K562 (cell line): ENCODE data around the gene STMN3.

Experiments used
- MTA3 ChIP-seq: fragments of 450-650 bp; formaldehyde crosslinking; IDR thresholded peaks from 2 replicates; pipeline ENCODE4 v1.6.1; 2017; ENCODE audit warnings: mild to moderate bottlenecking, borderline replicate concordance
- MYC ChIP-seq, 2 experiments: fragments of 250-450 bp in 1 of 2; sonication (Bioruptor Pico) in 1 of 2; IDR thresholded peaks; 2 replicates each; pipeline versions ENCODE4 v1.5.1 to v1.6.1; 2012 to 2021; ENCODE audit warnings: low read depth in 2 of 2, borderline replicate concordance in 1 of 2, improper control_type of control experiment in 1 of 2, low read length in 1 of 2, mild to moderate bottlenecking in 1 of 2, moderate library complexity in 1 of 2
- MYNN ChIP-seq, 2 experiments: sonication (generic); formaldehyde crosslinking in 1 of 2; IDR thresholded peaks; 2 replicates each; pipeline versions ENCODE4 v1.5.0 to v1.6.1; 2016 to 2020; ENCODE audit warnings: antibody characterized with exemption in 1 of 2, missing genetic modification reagents in 1 of 2
- PHF8 ChIP-seq: fragments of 200-600 bp; sonication (generic); IDR thresholded peaks from 2 replicates; pipeline ENCODE4 v1.6.1; 2012; ENCODE audit warnings: mixed run types, mild to moderate bottlenecking, inconsistent platforms, low read length, moderate library complexity, borderline replicate concordance
- POLR2AphosphoS5 ChIP-seq: IDR thresholded peaks from 2 replicates; pipeline ENCODE4 v1.6.1; 2011; ENCODE audit warnings: mild to moderate bottlenecking, low read depth, low read length, moderate library complexity; ENCODE audit not compliant: control insufficient read depth, insufficient read depth
- RCOR1 ChIP-seq, 2 experiments: IDR thresholded peaks; 2 replicates each; pipeline ENCODE4 v1.6.1; 2012; ENCODE audit warnings: low read depth in 2 of 2, low read length in 2 of 2, borderline replicate concordance in 1 of 2, improper control_type of control experiment in 1 of 2
- YY1 ChIP-seq, 3 experiments: IDR thresholded peaks; 2 replicates each; pipeline ENCODE4 v1.6.1; 2011; ENCODE audit warnings: low read length in 2 of 3, mild to moderate bottlenecking in 2 of 3, moderate library complexity in 2 of 3, borderline replicate concordance in 1 of 3, control low read depth in 1 of 3, low read depth in 1 of 3; ENCODE audit not compliant: insufficient read depth in 3 of 3, insufficient replicate concordance in 2 of 3, control insufficient read depth in 1 of 3, insufficient read length in 1 of 3; ENCODE audit errors: extremely low read depth in 1 of 3
- ZFX ChIP-seq: sonication (generic); formaldehyde crosslinking; IDR thresholded peaks from 2 replicates; pipeline ENCODE4 v1.8.0; 2022; ENCODE audit warnings: mild to moderate bottlenecking, missing genetic modification reagents, moderate library complexity
- ZNF780A ChIP-seq: fragments of 250-450 bp; sonication (Bioruptor Pico); IDR thresholded peaks from 2 replicates; pipeline ENCODE4 v1.5.0; 2021; ENCODE audit warnings: mild to moderate bottlenecking

DNA sequence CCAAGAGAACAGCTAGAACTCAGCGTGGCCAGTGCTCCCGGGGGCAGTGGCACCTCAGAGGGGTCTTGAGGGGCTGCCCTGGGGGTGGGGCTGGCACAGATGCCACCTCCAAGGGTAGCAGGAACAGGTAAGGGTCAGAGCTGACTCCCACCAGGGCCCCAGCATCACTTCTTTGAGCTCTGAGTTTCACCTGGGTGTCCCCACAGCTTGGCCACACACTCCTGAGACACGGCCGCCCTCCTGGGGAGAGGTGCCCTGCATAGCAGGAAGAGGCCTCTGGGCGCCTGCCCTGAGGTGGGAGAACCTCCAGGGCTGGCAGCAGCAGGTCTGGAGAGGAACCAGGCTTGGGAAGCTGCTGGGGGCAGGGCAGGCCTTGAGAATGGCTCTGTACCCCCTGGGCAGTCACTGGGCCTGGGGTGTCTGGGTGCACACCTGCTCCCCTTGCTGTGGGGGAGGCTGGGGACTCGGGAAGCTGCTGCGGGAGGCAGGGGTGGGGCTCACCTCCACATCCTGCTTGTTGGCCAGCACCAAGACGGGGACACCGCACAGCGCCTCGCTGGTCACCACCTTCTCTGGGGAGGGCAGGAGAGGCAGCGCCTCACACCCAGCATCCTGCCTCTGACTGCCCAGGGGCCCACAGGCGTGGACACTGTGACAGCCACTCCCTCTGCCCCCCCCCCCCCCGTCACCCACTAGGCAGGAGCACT, 48.3 kb upstream of the STMN3 start:
- TF ChIP-seq RCOR1 (IDR thresholded peaks at IDR 0.05; ENCODE audit: borderline replicate concordance in 1 of 2, low read depth in 2 of 2, low read length in 2 of 2) (no peak), MTA3 (no peak), ZNF780A (CRISPR knock-in tag) (no peak), ZFX (no peak), PHF8 (no peak), MYNN (IDR thresholded peaks at IDR 0.05) (no peak), MYNN (CRISPR knock-in tag; IDR thresholded peaks at IDR 0.05) (no peak), POLR2AphosphoS5 (no peak), YY1 (IDR thresholded peaks at IDR 0.05; ENCODE audit: borderline replicate concordance in 1 of 3, control insufficient read depth in 1 of 3, extremely low read depth in 1 of 3, insufficient read depth in 3 of 3, insufficient read length in 1 of 3, insufficient replicate concordance in 2 of 3, low read depth in 1 of 3, low read length in 2 of 3) (no peak), MYC (IDR thresholded peaks at IDR 0.05; ENCODE audit: low read depth, low read length) (no peak), MYC (CRISPR knock-in tag; IDR thresholded peaks at IDR 0.05; ENCODE audit: borderline replicate concordance, low read depth) (no peak)
